Gastrocnemius medialis (tissue), 4 donors: Measurements from ENCODE around the gene TNRC6A. TPM values are rescaled to one million over a fixed set of nuclear protein-coding genes. Genes with fewer than 3 reads are reported as not detected.
"Not testable (repeated sequence)": the region's sequence is repeated elsewhere in the genome, so short reads cannot be mapped to it uniquely, and the experiment has no call there.

Experiments used
- ATAC-seq, 2 donors: fragments of 150-250 bp; one replicate each; pipeline ENCODE4 v1.9.1; 2016
- DNase-seq, 2 donors: peaks; one replicate each; pipeline ENCODE4 v3.0.0-alpha.2; 2019
- H3K27ac ChIP-seq, 4 donors: fragments of 200-600 bp; sonication (generic); 1 replicate in 1 of 4; 2 replicates in 3 of 4; pipeline ENCODE4 v1.5.1; 2016 to 2018; ENCODE audit warnings: mild to moderate bottlenecking in 2 of 4, moderate library complexity in 1 of 4
- H3K27me3 ChIP-seq, 3 donors: fragments of 200-600 bp; sonication (generic) in 2 of 3; 1 replicate in 1 of 3; 2 replicates in 2 of 3; pipeline versions ENCODE4 v1.5.1 to v1.6.0; 2016 to 2019; ENCODE audit warnings: mild to moderate bottlenecking in 1 of 3, moderate library complexity in 1 of 3
- H3K36me3 ChIP-seq, 2 donors: fragments of 200-600 bp; sonication (generic) in 1 of 2; one replicate each; pipeline ENCODE4 v1.5.1; 2017 to 2018
- H3K4me1 ChIP-seq, 2 donors: fragments of 200-600 bp; sonication (generic) in 1 of 2; one replicate each; pipeline ENCODE4 v1.5.1; 2016 to 2017; ENCODE audit warnings: mild to moderate bottlenecking in 2 of 2
- H3K4me3 ChIP-seq, 4 donors: fragments of 200-600 bp; sonication (generic) in 3 of 4; 1 replicate in 1 of 4; 2 replicates in 3 of 4; pipeline ENCODE4 v1.5.1; 2016 to 2019; ENCODE audit warnings: mild to moderate bottlenecking in 2 of 4
- H3K9me3 ChIP-seq, 3 donors: fragments of 200-600 bp; sonication (generic) in 2 of 3; 1 replicate in 1 of 3; 2 replicates in 2 of 3; pipeline ENCODE4 v1.5.1; 2016 to 2019
- POLR2A ChIP-seq, 2 donors: fragments of 450-650 bp; IDR thresholded peaks; one replicate each; pipeline ENCODE4 v1.6.1; 2017; ENCODE audit warnings: antibody characterized with exemption in 2 of 2, mild to moderate bottlenecking in 2 of 2, moderate library complexity in 2 of 2
- in situ Hi-C, 4 donors: fragments of 200-750 bp; cut with MboI; loops; one replicate each; pipeline versions ENCODE4 v1.15.0 to v1.8.0; 2017; ENCODE audit warnings: low sequenced_read_pairs in 4 of 4
- intact Hi-C: fragments of 100-400 bp; cut with DNase I; formaldehyde crosslinking; loops from one replicate; pipeline ENCODE4 v1.15.1; 2023; ENCODE audit warnings: low total_unique reads
- total RNA-seq, 4 donors: library from RNA; depleted of rRNA; stranded (reverse); fragments of >200 nt; gene quantifications; one replicate each; pipeline versions ENCODE4 v1.1.0 to v1.2.3, GENCODE V29; 2016
- TF ChIP-seq, protein P1 (sequence below), 5 experiments: fragments of 450-650 bp in 3 of 5; fragments of 200-600 bp in 2 of 5; sonication (generic) in 2 of 5; IDR thresholded peaks in 4 of 5; conservative IDR thresholded peaks in 1 of 5; 1 replicate in 4 of 5; 2 replicates in 1 of 5; pipeline ENCODE4 v1.5.1; 2016 to 2019; ENCODE audit warnings: antibody characterized with exemption in 5 of 5, mild to moderate bottlenecking in 3 of 5, moderate library complexity in 3 of 5

The TNRC6A gene
- total RNA-seq, 4 donors from 2014 or later = 16.9 to 26.0 (median 23.1) TPM

DNA sequence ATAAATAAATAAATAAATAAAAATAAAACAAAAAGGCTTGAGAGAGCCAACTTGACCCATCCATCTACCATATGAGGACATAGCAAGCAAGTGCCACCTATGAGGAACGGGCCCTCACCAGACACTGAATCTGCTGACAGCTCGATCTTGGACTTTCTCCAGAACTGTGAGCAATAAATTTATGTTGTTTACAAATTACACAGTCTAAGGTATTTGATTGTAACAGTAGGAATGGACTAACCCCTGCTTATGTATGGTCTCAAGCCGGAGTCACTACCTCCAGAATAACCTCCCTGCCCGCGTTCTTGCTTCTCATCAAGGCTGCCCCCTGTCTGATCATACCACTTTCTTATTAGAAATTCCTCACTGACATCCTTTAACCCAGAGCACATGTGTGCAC, 126.2 kb downstream of the TNRC6A start:
- H3K9me3 ChIP-seq = no peaks in the 10 kb centered on the region
- H3K4me3 ChIP-seq = no peak overlapping the region
- H3K36me3 ChIP-seq = no peaks in the 10 kb centered on the region
- DNase-seq (no peak), ATAC-seq (no peak)
- no peaks in the 10 kb centered on the region for H3K4me1 ChIP-seq
- in situ Hi-C loops = no loop called here
- intact Hi-C loops = no loop called here
- no peak overlapping the region for H3K27ac ChIP-seq
- no peaks in the 10 kb centered on the region for H3K27me3 ChIP-seq
- TF ChIP-seq, protein P1, sequence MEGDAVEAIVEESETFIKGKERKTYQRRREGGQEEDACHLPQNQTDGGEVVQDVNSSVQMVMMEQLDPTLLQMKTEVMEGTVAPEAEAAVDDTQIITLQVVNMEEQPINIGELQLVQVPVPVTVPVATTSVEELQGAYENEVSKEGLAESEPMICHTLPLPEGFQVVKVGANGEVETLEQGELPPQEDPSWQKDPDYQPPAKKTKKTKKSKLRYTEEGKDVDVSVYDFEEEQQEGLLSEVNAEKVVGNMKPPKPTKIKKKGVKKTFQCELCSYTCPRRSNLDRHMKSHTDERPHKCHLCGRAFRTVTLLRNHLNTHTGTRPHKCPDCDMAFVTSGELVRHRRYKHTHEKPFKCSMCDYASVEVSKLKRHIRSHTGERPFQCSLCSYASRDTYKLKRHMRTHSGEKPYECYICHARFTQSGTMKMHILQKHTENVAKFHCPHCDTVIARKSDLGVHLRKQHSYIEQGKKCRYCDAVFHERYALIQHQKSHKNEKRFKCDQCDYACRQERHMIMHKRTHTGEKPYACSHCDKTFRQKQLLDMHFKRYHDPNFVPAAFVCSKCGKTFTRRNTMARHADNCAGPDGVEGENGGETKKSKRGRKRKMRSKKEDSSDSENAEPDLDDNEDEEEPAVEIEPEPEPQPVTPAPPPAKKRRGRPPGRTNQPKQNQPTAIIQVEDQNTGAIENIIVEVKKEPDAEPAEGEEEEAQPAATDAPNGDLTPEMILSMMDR (IDR thresholded peaks at IDR 0.05 in 4 of 5, conservative IDR thresholded peaks at IDR 0.05 in 1 of 5) = no peak
- no peak for TF ChIP-seq POLR2A (IDR thresholded peaks at IDR 0.05)

DNA sequence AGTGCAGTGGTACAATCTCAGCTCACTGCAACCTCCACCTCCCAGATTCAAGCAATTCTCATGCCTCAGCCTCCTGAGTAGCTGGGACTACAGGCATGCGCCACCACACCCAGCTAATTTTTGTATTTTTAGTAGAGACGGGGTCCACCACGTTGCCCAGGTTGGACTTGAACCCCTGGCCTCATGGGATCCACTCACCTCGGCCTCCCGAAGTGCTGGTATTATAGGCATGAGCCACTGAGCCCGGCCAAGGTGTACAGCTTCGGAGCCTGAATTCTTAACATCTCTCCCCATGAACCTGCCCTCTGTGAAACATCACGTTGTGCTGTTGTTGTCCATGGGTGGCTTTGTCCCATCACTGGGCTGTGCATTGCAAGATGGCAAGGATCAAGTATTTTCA, 127.4 kb downstream of the TNRC6A start:
- intact Hi-C loops, in situ Hi-C loops, H3K27me3 ChIP-seq, H3K36me3 ChIP-seq, H3K4me1 ChIP-seq, H3K9me3 ChIP-seq, DNase-seq, ATAC-seq, H3K27ac ChIP-seq, H3K4me3 ChIP-seq: not testable (repeated sequence)

DNA sequence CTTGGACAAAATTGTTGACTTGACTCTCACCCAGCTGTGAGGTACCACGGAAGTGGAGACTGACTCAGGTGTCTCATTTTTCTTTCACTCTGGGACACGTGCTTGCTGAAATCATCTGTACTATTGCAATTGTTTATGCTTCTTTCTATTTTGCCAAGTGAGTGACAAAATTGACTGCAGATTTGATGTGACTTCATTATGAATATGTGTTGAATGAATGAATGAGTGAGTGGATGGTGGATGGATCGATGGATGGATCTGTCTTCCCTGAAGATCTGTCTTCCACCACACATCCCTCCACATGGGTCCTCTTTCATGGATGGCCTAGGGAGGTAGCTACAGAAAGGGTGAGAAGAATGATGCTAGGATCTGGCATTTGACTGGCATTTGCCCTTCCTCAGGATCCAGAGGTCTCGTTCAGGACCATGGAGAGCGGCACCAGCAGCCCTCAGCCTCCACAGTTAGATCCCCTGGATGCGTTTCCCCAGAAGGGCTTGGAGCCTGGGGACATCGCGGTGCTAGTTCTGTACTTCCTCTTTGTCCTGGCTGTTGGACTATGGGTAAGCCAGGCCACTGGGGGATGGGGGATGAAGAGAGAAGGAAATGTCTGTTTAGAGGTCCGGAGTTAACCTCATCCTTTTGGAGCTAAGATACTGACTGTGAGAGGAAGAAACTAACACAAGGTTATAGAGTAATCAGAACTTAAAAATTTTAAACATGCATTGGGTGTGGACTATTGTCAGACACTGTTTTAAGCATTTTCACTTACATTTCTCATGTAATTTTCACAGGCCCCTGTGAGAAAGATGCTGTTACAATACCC, 129.0 kb downstream of the TNRC6A start:
- no peaks in the 10 kb centered on the region for H3K27me3 ChIP-seq
- in situ Hi-C loops = no loop called here
- no peaks in the 10 kb centered on the region for H3K36me3 ChIP-seq
- H3K4me3 ChIP-seq = no peak overlapping the region
- H3K4me1 ChIP-seq = no peaks in the 10 kb centered on the region
- intact Hi-C loops = no loop called here
- no peak overlapping the region for H3K27ac ChIP-seq
- ATAC-seq (no peak), DNase-seq (no peak)
- TF ChIP-seq POLR2A (IDR thresholded peaks at IDR 0.05) = no peak
- TF ChIP-seq, protein P1 (IDR thresholded peaks at IDR 0.05 in 4 of 5, conservative IDR thresholded peaks at IDR 0.05 in 1 of 5) = no peak
- H3K9me3 ChIP-seq = no peaks in the 10 kb centered on the region

DNA sequence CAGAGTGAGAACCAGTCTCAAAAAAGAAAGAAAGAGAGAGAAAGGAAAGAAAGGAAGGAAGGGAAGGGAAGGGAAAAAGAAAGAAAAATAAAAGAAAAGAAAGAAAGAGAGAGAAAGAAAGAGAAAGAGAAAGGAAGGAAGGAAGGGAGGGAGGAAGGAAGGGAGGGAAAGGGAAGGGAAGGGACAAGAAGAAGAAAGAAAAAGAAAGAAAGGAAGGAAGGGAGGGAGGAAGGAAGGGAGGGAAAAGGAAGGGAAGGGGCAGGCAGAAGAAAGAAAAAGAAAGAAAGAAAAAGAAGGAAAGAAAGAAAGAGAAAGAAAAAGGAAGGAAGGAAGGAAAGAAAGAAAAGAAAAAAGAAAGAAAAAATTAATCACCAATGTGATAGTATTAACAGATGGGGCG, 132.0 kb downstream of the TNRC6A start:
- intact Hi-C loops = no loop called here
- in situ Hi-C loops = no loop called here
- no peaks in the 10 kb centered on the region for H3K9me3 ChIP-seq
- H3K27ac ChIP-seq = no peak overlapping the region
- H3K4me1 ChIP-seq = no peaks in the 10 kb centered on the region
- no peak overlapping the region for H3K4me3 ChIP-seq
- no peak for ATAC-seq
- H3K27me3 ChIP-seq = no peaks in the 10 kb centered on the region
- DNase-seq = no peak
- H3K36me3 ChIP-seq = no peaks in the 10 kb centered on the region
- TF ChIP-seq POLR2A (IDR thresholded peaks at IDR 0.05) = no peak
- TF ChIP-seq, protein P1 (IDR thresholded peaks at IDR 0.05 in 4 of 5, conservative IDR thresholded peaks at IDR 0.05 in 1 of 5) = no peak

DNA sequence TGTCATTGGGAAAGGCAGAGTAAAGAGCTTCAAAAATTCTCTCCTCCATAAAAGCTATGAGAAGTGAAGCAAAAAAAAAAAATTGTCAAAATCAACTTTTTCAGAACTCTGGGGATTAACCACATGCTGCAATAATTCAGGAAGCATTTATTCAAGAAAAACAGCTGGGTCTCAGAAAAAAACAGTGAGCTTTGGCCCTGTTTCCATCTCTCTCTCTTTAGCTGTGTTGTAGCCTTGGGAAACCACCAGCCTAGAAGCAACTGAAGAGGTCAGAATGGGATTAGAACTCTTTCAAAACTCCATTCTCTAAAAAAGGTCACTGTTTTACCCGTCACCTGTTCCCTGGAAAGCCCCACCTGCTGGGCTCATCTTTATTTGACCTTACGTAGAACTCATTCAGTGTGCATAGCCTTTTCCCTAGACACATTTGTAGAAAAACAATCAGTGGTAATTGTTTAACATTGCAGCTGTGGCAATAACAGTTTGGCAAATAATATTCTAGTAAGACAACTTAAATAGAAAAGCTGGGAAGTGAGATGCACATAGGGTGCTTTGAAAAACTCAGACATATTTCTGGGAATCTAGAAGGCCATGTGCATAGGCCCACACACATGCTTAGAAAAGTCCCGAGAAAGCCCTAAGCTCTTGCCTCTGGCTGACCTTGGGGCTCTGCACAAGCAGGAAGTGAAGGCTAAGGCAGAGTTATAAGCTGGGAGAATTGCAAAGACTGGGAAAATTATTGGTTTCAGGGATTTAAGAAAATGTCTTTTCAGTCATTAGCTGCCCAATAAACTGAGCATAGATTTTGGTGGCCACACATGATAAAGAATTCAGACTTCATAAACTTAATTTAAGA, 134.4 kb downstream of the TNRC6A start:
- in situ Hi-C loops (no loop called here), intact Hi-C loops (no loop called here)
- Histone ChIP-seq H3K27ac (no peak overlapping the region), H3K4me1 (no peaks in the 10 kb centered on the region), H3K9me3 (no peaks in the 10 kb centered on the region), H3K4me3 (no peak overlapping the region), H3K27me3 (no peaks in the 10 kb centered on the region), H3K36me3 (no peaks in the 10 kb centered on the region)
- no peak for TF ChIP-seq POLR2A (IDR thresholded peaks at IDR 0.05)
- TF ChIP-seq, protein P1 (IDR thresholded peaks at IDR 0.05 in 4 of 5, conservative IDR thresholded peaks at IDR 0.05 in 1 of 5) = no peak
- DNase-seq (no peak), ATAC-seq (no peak)
